ENCODE data around the gene MAL.

Gene MAL

GRCh38 chr2:95056044-95056443, 30.5 kb downstream of the MAL start:
- Mint-ChIP-seq H3K9me3 (no peaks in the 10 kb centered on the region), H3K27ac (no peak overlapping the region), H3K4me1 (ENCODE audit: low read depth in 2 of 2) (peaks cover 0 to 3% of the 10 kb centered on the region in 2 donors), H3K27me3 (peaks cover 11 to 72% of the 10 kb centered on the region in 2 donors), H3K4me3 (no peak overlapping the region), H3K36me3 (ENCODE audit: insufficient read depth) (peaks cover 2% of the 10 kb centered on the region)
- DNase-seq (no peak), ATAC-seq (replicated peaks) (no peak)

DNA sequence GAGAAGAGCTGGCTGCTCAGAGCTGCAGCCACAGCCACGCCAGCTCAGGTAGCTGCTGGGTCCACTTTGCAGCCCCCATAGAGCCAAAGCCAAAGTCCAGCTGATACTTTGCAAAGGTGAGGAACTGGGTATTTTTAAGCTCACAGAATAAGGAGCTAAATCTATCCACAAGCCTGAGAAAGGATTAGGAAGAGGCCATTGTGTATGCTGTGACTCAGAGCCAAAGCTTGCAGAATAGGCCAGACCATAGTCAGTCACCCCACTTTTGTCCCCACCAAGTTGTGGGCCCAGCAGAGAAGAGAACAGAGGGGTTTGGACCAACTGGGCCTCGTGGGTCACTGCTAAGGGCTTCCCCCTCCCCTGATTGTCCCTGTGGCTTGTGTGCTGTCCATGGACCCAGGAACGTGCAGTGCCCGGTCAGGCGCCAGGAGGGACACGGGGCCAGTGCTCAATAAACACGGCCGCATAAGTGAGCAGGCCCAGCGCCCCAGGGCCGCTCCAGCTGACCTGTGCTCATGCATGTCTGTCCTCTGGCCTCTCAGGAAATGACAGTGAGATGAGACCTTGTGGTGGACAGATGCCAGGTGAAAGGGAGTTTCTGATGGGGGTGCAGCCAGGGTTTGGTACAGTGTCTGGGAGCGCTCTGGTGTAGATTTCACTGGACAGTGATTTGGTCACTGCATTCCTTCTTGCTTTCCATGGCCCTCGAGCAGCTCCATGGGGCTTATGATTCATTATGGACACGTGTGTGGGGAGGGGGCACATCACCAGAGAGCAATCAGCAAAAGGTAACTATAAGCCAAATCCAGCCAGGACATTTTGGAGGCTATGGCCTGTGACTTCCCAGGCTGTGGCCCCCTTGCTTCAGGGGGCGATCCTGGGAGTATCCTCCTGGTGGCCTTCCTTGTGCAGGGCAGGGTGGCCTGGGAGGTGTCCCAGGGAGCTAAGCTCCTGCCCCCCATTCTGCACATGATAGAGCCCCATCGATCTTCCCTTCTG, 31.3 kb downstream of the MAL start:
- peaks cover 0 to 5% of the 10 kb centered on the region in 2 donors for H3K4me1 Mint-ChIP-seq (ENCODE audit: low read depth in 2 of 2)
- ATAC-seq (replicated peaks) (no peak), DNase-seq (no peak)
- H3K9me3 Mint-ChIP-seq = no peaks in the 10 kb centered on the region
- no peak overlapping the region for H3K4me3 Mint-ChIP-seq
- H3K27ac Mint-ChIP-seq = no peak overlapping the region
- H3K27me3 Mint-ChIP-seq = peaks cover 10 to 65% of the 10 kb centered on the region in 2 donors
- H3K36me3 Mint-ChIP-seq (ENCODE audit: insufficient read depth) = peaks cover 2% of the 10 kb centered on the region

GRCh38 chr2:95057535-95058370, 32.2 kb downstream of the MAL start:
- ATAC-seq (replicated peaks) (no peak), DNase-seq (no peak)
- H3K4me3 Mint-ChIP-seq = no peak overlapping the region
- peaks cover 2% of the 10 kb centered on the region for H3K36me3 Mint-ChIP-seq (ENCODE audit: insufficient read depth)
- no peak overlapping the region for H3K27ac Mint-ChIP-seq
- H3K9me3 Mint-ChIP-seq = no peaks in the 10 kb centered on the region
- H3K4me1 Mint-ChIP-seq (ENCODE audit: low read depth in 2 of 2) = peaks cover 6 to 10% of the 10 kb centered on the region in 2 donors
- H3K27me3 Mint-ChIP-seq = peaks cover 17 to 67% of the 10 kb centered on the region in 2 donors

DNA sequence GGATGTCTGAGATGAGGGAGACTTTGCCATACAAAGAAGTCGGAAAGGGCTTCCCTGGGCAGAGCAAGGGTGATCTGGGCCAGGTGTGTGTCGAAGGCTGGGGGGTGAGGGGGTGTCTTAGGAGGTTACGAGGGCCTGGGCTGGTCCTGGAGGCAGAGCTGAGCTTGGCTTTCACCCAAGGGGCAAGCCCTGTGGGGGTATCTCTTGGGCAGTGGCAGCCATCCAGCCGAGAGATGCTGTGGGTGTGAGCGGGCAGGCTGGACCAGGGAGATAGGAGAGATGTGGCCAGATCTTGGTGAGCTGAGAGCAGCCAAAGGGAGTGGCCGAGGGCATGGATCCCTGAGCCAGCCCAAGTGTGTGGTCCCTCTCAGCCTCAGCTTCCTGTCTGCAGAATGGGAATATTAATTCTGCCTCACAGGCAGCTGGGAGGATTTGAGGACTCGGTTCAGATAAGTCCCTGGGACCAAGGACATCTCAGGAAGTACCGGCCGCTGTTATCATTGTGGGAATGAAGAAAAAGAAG, 33.0 kb downstream of the MAL start:
- H3K36me3 Mint-ChIP-seq (ENCODE audit: insufficient read depth) = peaks cover 2% of the 10 kb centered on the region
- H3K27me3 Mint-ChIP-seq = peaks cover 17 to 70% of the 10 kb centered on the region in 2 donors
- H3K27ac Mint-ChIP-seq = no peak overlapping the region
- no peaks in the 10 kb centered on the region for H3K9me3 Mint-ChIP-seq
- DNase-seq (no peak), ATAC-seq (replicated peaks) (no peak)
- peaks cover 6 to 12% of the 10 kb centered on the region in 2 donors for H3K4me1 Mint-ChIP-seq (ENCODE audit: low read depth in 2 of 2)
- H3K4me3 Mint-ChIP-seq = no peak overlapping the region

GRCh38 chr2:95058989-95059641, 33.6 kb downstream of the MAL start:
- Mint-ChIP-seq H3K4me3 (no peak overlapping the region), H3K9me3 (no peaks in the 10 kb centered on the region), H3K4me1 (ENCODE audit: low read depth in 2 of 2) (peaks cover 6 to 14% of the 10 kb centered on the region in 2 donors), H3K27ac (no peak overlapping the region), H3K36me3 (ENCODE audit: insufficient read depth) (peaks cover 2% of the 10 kb centered on the region), H3K27me3 (peaks cover 17 to 70% of the 10 kb centered on the region in 2 donors)
- DNase-seq (no peak), ATAC-seq (replicated peaks) (no peak)

DNA sequence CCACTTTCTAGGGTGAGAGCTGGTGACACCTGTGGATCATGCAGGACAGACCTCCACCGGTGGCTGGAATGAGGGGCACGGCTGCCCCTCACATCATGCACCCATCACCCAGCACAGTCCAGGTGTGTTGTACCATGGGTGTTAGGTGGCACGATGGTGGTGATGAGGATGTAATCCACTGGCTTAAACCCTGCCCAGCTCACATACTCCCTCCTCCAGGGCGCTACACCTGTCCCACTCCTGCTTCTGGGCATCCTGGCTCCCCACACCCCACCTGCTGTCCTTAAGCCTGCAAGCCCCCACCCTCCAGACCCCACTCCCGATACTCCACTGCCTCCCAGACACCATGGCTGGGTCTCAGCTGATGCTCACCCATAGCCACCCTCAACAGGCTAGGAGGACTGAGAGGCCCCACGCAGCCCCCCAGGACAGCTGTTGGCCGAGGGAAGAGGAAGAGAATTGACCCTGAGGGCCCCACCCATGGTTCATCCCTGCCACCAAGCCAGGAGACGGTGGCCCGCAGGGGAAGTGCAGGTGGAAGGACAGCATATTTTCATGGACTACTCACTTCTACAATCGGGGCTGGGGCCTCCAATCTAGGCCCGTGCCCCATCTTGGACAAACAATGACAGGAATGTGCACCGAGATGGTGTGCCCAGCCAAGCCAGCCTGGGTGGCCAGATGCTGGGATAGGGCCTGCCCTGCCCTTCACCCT, 34.3 kb downstream of the MAL start:
- no peak for DNase-seq
- Mint-ChIP-seq H3K27ac (no peak overlapping the region), H3K4me1 (ENCODE audit: low read depth in 2 of 2) (peaks cover 6 to 14% of the 10 kb centered on the region in 2 donors), H3K4me3 (no peak overlapping the region), H3K36me3 (ENCODE audit: insufficient read depth) (peaks cover 2% of the 10 kb centered on the region), H3K9me3 (no peaks in the 10 kb centered on the region), H3K27me3 (peaks cover 17 to 68% of the 10 kb centered on the region in 2 donors)
- no peak for ATAC-seq (replicated peaks)

GRCh38 chr2:95060446-95061118, 35.1 kb downstream of the MAL start:
- no peak overlapping the region for H3K27ac Mint-ChIP-seq
- no peak overlapping the region for H3K4me3 Mint-ChIP-seq
- H3K4me1 Mint-ChIP-seq (ENCODE audit: low read depth in 2 of 2) = peaks cover 6 to 14% of the 10 kb centered on the region in 2 donors
- ATAC-seq (replicated peaks) (no peak), DNase-seq (no peak)
- peaks cover 2% of the 10 kb centered on the region for H3K36me3 Mint-ChIP-seq (ENCODE audit: insufficient read depth)
- peaks cover 17 to 68% of the 10 kb centered on the region in 2 donors for H3K27me3 Mint-ChIP-seq
- no peaks in the 10 kb centered on the region for H3K9me3 Mint-ChIP-seq

DNA sequence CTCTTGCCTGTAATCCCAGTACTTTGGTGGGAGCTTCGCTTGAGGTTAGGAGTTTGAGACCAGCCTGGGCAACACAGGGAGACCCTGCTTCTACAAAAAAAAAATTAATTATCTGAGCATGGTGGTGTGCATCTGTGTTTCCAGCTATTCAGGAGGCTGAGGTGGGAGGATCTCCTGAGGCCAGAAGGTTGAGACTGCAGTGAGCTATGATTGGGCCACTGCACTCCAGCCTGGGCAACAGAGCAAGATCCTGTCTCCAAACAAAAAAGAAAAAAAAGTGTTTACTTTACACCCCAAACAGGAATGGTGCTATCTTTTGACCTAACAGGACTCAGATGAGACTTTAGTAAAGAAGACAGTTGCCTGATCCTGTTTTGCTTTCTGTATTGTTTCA, 35.6 kb downstream of the MAL start:
- Mint-ChIP-seq H3K4me1 (ENCODE audit: low read depth in 2 of 2) (peaks cover 6 to 12% of the 10 kb centered on the region in 2 donors), H3K27me3 (peaks cover 17 to 63% of the 10 kb centered on the region in 2 donors), H3K36me3 (ENCODE audit: insufficient read depth) (peaks cover 2% of the 10 kb centered on the region), H3K9me3 (no peaks in the 10 kb centered on the region), H3K4me3 (no peak overlapping the region), H3K27ac (no peak overlapping the region)
- no peak for DNase-seq
- no peak for ATAC-seq (replicated peaks)

DNA sequence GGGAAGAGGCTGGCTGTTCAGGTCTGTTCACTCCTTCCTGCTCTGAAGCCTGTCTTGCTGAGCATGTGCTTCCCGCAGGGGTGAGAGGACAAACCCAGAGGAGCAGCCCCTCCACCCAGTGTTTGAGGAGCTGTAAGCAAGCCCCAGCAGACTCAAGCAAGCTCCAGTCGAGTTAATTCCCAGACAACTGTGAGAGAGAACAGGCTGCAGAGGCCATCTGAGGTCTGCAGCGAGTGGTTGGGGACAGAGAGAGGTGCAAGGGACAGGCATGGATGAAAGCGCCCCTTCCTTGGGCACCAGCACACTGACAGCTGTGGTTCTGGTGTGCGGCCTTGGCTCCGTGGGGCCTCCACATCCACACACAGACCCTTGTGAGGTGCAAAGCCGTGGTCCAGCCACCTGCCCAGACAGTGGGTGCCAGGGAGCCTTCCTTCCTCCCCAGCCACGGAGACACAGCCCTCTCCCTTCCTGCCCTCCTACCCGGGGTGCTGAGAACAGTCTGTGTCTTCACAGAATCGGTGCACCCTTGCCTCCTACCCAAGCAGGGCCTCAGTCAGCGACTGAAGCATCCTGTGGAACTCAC, 36.2 kb downstream of the MAL start:
- Mint-ChIP-seq H3K9me3 (no peaks in the 10 kb centered on the region), H3K4me3 (no peak overlapping the region), H3K27ac (no peak overlapping the region), H3K27me3 (peaks cover 17 to 57% of the 10 kb centered on the region in 2 donors), H3K36me3 (ENCODE audit: insufficient read depth) (peaks cover 2% of the 10 kb centered on the region), H3K4me1 (ENCODE audit: low read depth in 2 of 2) (peaks cover 6 to 11% of the 10 kb centered on the region in 2 donors)
- DNase-seq = no peak
- no peak for ATAC-seq (replicated peaks)

- DNase-seq (no peak), ATAC-seq (replicated peaks) (no peak)
- peaks cover 17 to 53% of the 10 kb centered on the region in 2 donors for H3K27me3 Mint-ChIP-seq
- no peak overlapping the region for H3K27ac Mint-ChIP-seq
- H3K36me3 Mint-ChIP-seq (ENCODE audit: insufficient read depth) = peaks cover 2% of the 10 kb centered on the region
- H3K9me3 Mint-ChIP-seq = no peaks in the 10 kb centered on the region
- H3K4me1 Mint-ChIP-seq (ENCODE audit: low read depth in 2 of 2) = peaks cover 6 to 11% of the 10 kb centered on the region in 2 donors
- no peak overlapping the region for H3K4me3 Mint-ChIP-seq
Observed at GRCh38 chr2:95062242-95063085, 37.0 kb downstream of the MAL start.
